H7 (cell line): ENCODE measurements around the gene FOXK1. TPM values are rescaled to one million over a fixed set of nuclear protein-coding genes. Genes with fewer than 3 reads are reported as not detected.
"Not testable (repeated sequence)": the region's sequence is repeated elsewhere in the genome, so short reads cannot be mapped to it uniquely, and the experiment has no call there.

Experiments used
- DNase-seq: peaks from one replicate; pipeline ENCODE4 v3.0.0; 2012
- H3K27me3 ChIP-seq: 2 replicates; pipeline ENCODE4 v1.6.0; 2011; ENCODE audit warnings: mild to moderate bottlenecking, low read length; ENCODE audit not compliant: control insufficient read depth, insufficient read depth
- H3K36me3 ChIP-seq: replicated peaks from 2 replicates; pipeline ENCODE4 v1.5.1; 2011; ENCODE audit warnings: low read length; ENCODE audit not compliant: control insufficient read depth, insufficient read depth
- H3K4me3 ChIP-seq: 2 replicates; pipeline ENCODE4 v1.5.1; 2011; ENCODE audit warnings: low read depth, mild to moderate bottlenecking, control low read depth, low read length, moderate library complexity; ENCODE audit not compliant: insufficient read depth
- total RNA-seq: library from RNA; depleted of rRNA; stranded (reverse); fragments of >200 nt; shearing (Covaris generic); gene quantifications from 2 replicates; pipeline ENCODE4 v1.2.3, GENCODE V29; 2014

The FOXK1 gene
- total RNA-seq, 1 experiment from 2014 or later = 20.4 TPM

DNA sequence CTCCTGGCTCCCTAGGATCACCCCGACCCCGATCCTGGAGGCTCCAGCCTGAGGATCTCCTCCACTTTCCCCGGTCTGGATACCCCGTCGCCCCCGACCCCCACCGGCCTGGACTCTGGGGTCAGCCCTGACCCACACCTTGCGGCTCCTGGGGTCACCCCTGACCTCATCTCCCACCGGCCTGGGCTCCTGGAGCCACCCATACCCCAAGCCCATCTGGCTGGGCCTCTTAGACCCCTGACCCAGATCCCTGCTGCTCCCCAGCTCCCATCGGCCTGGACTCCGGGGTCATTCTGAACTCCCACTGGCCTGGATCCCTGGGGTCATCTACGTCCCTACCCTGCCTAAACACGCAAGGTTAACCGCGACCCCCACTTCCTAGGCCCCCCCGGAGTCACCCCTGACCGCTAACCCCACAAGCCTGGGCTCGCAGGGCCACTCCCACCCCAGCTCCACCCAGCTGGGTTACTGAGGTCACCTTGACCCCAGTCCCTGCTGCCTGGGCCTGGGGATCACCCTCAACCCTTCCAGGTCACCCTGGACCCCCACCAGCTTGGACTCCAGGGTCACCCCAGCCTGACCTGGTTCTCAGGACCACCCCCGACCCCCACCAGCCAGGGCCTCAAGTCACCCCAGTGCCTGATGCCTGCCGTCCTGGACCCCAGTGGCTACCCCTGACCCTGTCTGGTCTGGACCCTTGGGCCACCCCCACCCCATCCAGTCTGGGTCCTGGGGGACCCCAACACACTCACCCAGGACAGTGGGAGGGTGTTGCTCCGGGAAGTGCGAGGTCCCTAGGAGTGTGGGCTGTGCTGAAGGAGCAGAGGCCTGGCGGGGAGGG lies 1.2 kb downstream of the FOXK1 start:
- peaks cover 12% of the 10 kb centered on the region for H3K27me3 ChIP-seq
- H3K4me3 ChIP-seq = peak overlapping the region; percentile 88
- DNase-seq = peak; percentile 59
- H3K36me3 ChIP-seq = no peaks in the 10 kb centered on the region

DNA sequence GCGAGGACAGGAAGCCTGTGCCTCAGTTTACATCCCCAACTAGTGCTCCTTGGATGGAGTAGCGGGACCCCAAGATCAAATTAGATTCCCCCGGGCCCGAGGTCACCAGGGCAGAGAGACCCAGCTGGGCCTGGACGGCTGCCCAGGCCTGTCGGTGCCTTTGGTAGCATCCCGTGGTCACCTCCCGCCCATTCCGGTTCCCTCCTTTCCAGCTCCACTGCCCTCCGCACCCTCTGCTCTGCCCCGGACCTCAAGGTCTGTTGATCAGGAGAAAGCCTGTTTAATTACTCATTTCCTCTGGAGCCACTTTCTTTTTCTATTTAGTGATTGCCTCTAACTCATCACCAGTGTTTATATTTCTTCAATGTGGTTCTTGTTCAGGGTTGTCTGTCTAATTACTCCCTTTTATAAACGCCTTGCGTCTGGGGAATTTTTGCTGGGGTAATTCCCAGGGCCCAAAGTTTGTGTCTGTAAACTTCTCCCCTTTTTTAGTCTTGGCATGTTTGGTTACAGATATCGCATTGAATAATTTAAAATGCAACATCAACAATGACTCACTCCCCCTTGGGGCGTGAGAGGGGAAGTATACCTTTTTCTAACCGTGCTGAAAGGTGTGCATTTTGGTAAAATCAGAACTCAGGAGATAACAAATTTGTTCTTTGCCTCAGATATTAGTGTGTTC lies 1.9 kb downstream of the FOXK1 start:
- Histone ChIP-seq H3K27me3 (peaks cover 12% of the 10 kb centered on the region), H3K4me3 (peak overlapping the region; percentile 88; the same call in 1 of the 2 replicates), H3K36me3 (no peaks in the 10 kb centered on the region)
- peak; percentile 51 for DNase-seq

DNA sequence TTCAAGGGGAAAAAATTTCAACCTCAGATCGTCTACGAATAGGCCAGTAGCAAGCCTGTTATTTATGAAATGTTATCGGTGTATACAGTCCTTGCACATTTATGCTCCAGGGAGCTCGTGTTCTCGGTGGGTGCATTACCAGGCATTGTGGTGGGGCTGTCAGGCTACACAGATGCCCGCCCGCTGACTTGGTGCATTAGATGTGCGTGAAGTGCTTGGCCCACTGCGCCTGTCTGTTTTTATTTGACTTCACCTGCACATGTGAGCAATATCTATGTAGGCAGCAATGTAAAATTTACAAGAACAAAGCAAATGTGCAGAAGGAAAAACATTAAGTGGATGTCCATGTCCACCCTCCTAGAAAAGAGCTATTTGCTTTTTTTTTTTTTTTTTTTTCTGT lies 2.8 kb downstream of the FOXK1 start:
- Histone ChIP-seq H3K27me3 (peaks cover 9% of the 10 kb centered on the region), H3K36me3 (no peaks in the 10 kb centered on the region), H3K4me3 (no peak overlapping the region)
- DNase-seq = no peak

DNA sequence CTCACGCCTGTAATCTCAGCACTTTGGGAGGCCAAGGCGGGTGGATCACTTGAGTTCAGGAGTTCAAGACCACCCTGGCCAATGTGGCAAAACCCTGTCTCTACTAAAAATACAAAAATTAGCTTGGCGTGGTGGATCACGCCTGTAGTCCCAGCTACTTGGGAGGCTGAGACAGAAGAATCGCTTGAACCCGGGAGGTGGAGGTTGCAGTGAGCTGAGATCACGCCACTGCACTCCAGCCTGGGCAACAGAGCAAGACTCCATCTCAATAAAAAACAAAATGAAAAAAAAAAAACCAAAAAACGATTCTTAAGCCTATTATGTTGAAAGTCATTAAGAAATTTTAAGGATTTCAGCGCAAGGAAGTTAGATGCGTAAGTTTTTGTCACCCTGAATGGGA lies 3.6 kb downstream of the FOXK1 start:
- H3K27me3 ChIP-seq, H3K4me3 ChIP-seq, H3K36me3 ChIP-seq, DNase-seq: not testable (repeated sequence)

DNA sequence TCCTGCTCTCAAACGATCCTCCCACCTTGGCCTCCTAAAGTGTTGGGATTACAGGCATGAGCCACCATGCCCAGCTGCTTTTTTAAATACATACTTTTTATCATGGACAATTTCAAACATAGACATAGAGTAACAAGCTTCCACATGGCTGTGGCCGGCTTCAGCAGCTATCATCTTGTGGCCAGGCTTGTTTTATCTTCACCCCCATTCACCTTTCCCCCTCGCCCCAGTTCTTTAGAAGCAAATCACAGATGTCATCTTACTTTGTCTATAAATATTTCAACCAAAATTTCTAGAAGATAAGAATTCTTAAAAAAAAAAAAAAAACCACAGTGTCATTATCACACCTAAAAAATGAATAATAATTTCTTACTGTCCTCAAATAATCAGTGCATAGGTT lies 5.9 kb downstream of the FOXK1 start:
- DNase-seq = no peak
- Histone ChIP-seq H3K36me3 (no peaks in the 10 kb centered on the region), H3K4me3 (no peak overlapping the region), H3K27me3 (no peaks in the 10 kb centered on the region)

DNA sequence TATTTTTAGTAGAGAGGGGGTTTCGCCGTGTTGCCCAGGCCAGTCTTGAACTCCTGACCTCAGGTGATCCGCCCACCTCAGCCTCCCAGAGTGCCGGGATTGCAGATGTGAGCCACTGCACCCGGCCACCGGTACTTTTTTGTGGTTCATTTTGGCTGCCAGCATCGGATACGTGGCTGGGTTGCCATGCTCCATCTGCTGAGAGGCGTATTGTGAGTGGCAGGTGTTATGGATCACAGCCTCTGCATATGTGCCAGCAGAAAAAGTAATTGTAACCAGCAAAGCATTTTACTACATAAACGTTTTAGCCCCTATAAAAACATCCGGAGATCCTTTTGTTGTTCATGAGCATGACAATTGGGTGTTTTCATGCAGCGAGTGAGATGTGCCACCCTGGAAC lies 7.1 kb downstream of the FOXK1 start:
- H3K4me3 ChIP-seq = no peak overlapping the region
- H3K27me3 ChIP-seq = no peaks in the 10 kb centered on the region
- no peaks in the 10 kb centered on the region for H3K36me3 ChIP-seq
- no peak for DNase-seq

DNA sequence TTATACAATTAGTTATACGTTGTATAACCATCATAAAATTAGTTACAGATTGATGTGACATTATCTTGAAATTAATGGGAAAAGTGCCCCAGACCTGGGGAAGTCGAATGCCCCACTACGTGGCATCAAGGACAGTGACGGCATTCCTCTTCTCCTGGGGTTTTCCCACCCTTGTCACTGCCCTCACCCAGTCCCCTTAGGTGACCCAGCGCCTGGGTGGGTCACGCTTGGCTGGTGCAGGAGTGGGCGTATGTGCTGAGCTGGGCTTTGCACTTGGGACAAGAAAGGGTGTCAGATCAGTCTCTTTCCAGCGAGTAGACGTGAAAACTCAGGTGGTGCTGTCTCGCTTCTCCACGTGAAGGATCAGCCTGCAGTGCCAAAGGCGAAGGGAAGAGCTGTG lies 7.6 kb downstream of the FOXK1 start:
- H3K36me3 ChIP-seq = no peaks in the 10 kb centered on the region
- H3K27me3 ChIP-seq = no peaks in the 10 kb centered on the region
- H3K4me3 ChIP-seq = no peak overlapping the region
- no peak for DNase-seq

DNA sequence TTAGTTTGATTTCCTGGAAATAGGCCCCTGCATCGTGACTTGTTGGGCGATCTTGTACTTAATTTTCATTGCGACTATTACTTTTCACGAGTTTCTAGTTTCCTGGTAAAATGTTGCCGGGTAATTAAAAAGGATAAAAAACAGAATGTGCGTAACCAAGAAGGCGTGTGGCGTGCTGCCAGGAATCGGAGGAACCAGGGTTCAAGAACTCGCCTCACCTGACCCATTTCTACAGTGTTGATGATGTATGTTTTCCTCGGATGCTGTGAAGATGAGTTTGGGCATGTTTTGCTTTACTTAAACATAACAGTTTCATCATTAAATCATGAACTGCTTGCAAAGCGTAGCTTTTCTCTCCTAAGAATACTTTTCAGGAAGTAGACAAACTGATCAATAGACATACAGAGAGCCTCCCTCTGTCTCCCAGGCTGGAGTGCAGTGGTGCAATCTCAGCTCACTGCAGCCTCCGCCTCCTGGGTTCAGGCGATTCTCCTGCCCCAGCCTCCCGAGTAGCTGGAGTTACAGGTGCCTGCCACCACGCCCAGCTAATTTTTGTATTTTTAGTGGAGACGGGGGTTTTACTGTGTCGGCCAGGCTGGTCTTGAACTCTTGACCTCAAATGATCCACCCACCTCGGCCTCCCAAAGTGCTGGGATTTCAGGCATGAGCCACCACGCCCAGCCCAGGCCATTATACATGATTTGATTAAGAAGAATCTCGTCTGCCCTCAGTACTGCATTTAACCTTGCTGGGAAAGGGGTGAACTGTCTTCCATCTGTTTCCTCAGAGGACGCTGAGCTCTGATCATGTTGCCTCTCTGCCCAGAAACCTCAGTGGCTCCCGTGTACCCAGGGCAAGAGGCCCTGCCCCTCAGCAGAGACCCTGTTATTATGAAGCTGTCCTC lies 9.1 kb downstream of the FOXK1 start:
- no peak for DNase-seq
- Histone ChIP-seq H3K36me3 (no peaks in the 10 kb centered on the region), H3K27me3 (no peaks in the 10 kb centered on the region), H3K4me3 (no peak overlapping the region)

DNA sequence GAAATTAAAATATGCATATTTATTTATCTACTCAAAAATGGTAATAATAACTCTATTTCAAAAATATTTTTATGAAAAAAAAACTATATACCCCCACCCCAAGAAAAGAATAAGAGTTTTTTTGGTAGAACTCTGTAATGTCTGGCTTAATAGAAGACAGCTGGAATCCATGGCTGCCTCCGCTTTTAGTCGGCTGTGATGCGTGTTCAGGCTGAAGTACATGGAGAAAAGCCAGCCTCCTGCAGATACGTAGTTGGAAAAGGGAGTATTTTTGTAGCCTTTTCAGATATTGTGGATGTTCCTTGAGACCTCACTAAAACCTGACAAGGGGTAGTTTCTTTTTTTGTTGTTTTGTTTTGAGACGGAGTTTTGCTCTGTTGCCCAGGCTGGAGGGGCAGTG lies 10.0 kb downstream of the FOXK1 start:
- H3K36me3 ChIP-seq = no peaks in the 10 kb centered on the region
- H3K27me3 ChIP-seq = no peaks in the 10 kb centered on the region
- H3K4me3 ChIP-seq = no peak overlapping the region
- DNase-seq = no peak

DNA sequence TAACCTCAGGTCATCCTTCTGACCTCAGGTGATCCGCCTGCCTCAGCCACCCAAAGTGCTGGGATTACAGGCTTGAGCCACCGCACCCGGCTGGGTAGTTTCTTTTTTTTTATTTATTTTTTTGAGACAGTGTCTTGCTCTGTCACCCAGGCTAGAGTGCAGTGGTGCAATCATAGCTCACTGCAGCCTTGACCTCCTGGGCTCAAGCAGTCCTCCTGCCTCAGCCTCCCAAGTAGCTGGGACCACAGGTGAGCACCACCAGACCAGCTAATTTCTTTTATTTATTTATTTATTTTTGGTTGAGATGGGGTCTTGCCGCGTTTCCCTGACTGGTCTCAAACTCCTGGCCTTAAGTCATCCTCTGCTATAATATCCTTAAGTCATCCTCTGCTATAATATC lies 10.5 kb downstream of the FOXK1 start:
- not testable (repeated sequence) for H3K36me3 ChIP-seq, H3K27me3 ChIP-seq, H3K4me3 ChIP-seq, DNase-seq

DNA sequence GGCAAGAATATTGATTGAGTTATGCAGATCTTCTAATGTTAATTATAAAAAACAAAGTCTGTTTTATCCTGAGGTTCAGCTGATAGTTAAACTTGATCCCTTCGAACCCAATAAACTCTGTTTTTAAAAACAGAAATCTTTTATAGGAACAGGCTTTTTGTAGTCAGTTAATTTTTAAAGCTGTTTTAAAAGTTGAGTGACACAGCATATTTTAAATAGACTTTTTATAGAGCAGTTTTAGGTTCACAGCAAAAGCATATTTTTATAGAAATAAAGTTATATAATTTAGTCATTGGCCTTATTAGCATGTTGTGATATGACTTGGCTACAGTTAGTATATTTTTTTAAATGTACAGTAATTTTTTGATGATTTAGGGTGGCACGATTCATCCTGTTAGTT lies 11.1 kb downstream of the FOXK1 start:
- Histone ChIP-seq H3K27me3 (no peaks in the 10 kb centered on the region), H3K36me3 (no peaks in the 10 kb centered on the region), H3K4me3 (no peak overlapping the region)
- DNase-seq = no peak

DNA sequence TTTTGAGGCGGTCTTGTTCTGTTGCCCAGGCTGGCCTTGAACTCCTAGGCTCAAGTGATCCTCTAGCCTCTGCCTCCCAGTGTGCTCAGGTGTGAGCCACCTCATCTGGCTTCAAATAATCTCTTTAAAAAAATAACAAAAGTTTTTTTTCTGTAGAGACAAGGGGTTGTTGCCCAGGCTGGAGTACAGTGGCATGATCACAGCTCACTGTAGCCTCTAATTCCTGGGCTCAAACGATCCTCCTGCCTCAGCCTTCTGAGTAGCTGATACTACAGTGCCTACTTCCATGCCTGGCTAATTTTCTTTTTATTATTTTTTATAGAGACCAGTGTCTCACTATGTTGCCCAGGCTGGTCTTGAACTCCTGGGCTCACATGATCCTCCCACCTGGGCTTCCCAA lies 11.7 kb downstream of the FOXK1 start:
- Histone ChIP-seq H3K27me3 (no peaks in the 10 kb centered on the region), H3K4me3 (no peak overlapping the region), H3K36me3 (no peaks in the 10 kb centered on the region)
- DNase-seq = no peak

DNA sequence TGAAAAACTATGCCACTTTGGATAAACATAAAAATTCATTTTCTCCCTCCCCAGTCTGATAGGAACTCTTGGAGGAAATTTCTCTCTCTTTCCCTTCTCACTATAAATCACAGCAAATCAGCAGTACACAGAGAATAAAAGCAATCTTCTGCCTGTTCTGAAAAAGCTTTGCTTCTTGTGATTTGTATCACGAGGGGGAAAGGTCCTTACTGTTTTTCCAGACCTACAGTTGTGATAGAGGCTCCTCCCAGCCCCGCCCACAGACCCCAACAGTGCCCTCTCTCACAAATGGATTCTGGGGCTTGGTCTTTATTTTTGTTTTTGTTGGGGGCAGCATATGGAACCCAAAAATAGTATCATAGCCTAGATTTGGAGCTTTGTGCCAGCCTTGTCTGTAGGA lies 12.2 kb downstream of the FOXK1 start:
- Histone ChIP-seq H3K27me3 (no peaks in the 10 kb centered on the region), H3K4me3 (no peak overlapping the region), H3K36me3 (no peaks in the 10 kb centered on the region)
- no peak for DNase-seq

DNA sequence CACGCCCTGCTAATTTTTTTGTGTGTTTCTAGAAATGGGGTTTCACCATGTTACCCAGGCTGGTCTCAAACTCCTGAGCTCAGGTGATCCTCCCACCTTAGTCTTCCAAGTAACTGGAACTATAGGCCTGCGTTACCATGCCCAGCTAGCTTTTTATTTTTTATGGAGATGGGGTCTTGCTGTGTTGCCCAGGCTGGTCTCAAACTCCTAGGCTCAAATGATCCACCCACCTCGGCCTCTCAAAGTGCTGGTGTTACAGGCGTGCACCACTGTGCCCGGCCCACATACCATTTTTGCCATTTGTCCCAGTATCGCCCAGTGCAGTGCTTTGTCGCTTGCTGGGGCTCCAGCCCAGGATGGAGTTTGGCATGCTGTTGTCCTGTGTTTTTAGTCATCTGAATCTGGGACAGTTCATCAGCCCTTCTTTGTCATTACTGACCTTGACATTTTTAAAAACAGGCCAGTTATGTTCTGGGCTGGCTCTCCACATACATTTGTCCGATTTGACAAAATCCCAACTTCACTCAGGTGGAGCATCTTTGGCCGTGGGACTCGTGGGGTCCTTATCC lies 16.7 kb downstream of the FOXK1 start:
- H3K36me3 ChIP-seq = no peaks in the 10 kb centered on the region
- no peak overlapping the region for H3K4me3 ChIP-seq
- DNase-seq = no peak
- H3K27me3 ChIP-seq = no peaks in the 10 kb centered on the region
